Thyroid gland (tissue), 4 donors: ENCODE measurements around the gene CHST14.

Source experiments
- CTCF ChIP-seq, 6 experiments: fragments of 200-600 bp in 3 of 6; fragments of 450-650 bp in 3 of 6; sonication (generic) in 3 of 6; IDR thresholded peaks; one replicate each; pipeline ENCODE4 v1.5.1; 2016 to 2019; ENCODE audit warnings: antibody characterized with exemption in 6 of 6, mild to moderate bottlenecking in 2 of 6, inconsistent platforms in 1 of 6, moderate library complexity in 1 of 6
- POLR2A ChIP-seq, 2 donors: fragments of 450-650 bp; IDR thresholded peaks; one replicate each; pipeline ENCODE4 v1.6.1; 2017; ENCODE audit warnings: antibody characterized with exemption in 2 of 2, mild to moderate bottlenecking in 2 of 2, moderate library complexity in 1 of 2

GRCh38 chr15:40498891-40499290 lies 28.1 kb downstream of the CHST14 start:
- TF ChIP-seq CTCF (IDR thresholded peaks at IDR 0.05): no peak
- TF ChIP-seq POLR2A (IDR thresholded peaks at IDR 0.05): no peak
